Left hindlimb (tissue), 1 donor: Measurements from ENCODE around the gene KIF4B.
"Not testable (repeated sequence)": the region's sequence is repeated elsewhere in the genome, so short reads cannot be mapped to it uniquely, and the experiment has no call there.

Experiments used
- DNase-seq: peaks from one replicate; pipeline ENCODE4 v3.0.0-alpha.2; 2018

KIF4B gene

GRCh38 chr5:155015239-155015638, 1.7 kb downstream of the KIF4B start:
- no peak for DNase-seq

DNA sequence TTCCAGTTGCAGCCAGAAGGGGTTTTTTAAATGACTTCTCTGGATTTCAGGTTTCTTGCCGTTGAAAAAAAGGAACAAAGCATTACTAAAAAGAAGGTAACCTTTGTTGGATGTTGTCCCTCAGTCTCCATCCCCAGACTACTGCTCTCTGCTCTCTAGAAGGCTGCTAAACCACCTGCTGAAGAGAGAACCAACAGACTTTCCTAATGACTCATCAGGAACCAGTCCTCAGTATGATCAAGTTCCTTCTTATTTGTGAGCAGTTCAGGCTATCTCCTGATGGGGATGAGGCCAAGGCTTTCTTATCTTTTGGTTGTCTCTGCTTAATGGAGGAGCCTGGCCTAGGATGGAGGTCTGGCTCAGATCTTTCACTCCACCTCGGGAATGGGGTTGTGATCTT, 4.1 kb downstream of the KIF4B start:
- no peak for DNase-seq

DNA sequence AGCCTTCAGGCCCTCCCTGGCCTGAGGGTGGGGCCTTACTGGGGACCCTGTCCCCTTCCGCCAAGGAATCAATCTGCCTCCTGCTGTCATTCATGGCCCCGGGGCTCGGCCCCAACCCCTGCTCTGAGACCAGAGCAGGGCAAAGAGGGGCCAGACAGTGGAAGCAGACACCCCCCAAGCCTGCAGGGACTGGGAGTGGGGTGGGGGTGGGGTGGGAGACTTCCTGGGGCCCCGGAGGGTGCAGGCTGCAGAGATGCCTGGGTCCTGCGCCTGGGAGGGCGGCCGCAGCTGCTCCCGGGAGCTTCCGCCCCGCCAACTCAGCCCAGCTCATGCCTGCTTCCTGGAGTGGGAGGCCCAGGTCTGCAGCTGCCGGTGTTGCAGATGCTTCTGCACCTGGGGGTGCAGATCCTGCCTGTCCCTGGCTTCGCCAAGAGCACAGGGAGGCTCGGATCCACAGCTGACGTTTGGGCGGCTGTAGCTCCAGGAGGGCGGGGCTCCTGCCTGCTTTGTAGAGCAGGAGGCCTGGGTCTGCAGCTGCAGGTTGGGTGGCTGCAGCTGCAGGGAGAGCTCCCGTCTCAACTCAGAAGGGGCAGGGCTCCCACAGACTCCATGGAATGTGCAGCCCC, 6.2 kb downstream of the KIF4B start:
- no peak for DNase-seq

DNA sequence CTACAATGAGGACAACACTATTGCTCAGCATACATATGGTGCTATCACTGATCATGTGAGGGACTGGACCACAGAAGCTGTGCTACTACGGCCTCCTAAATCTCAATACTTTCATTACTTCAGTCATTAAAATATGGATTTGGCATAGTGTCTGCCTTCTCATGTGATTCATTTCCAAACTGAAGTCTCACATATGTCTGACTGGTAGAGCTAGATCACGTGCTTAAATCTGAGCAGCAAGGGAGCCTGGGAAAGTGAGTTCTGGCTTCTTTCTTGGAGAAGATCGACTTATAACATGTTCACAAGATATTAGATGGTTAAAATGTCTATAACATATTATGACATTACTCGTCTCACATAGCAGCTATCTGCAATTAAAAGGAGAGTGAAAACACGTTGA, 8.3 kb downstream of the KIF4B start:
- no peak for DNase-seq

- no peak for DNase-seq
Measured at GRCh38 chr5:155023320-155023719, 9.8 kb downstream of the KIF4B start.

DNA sequence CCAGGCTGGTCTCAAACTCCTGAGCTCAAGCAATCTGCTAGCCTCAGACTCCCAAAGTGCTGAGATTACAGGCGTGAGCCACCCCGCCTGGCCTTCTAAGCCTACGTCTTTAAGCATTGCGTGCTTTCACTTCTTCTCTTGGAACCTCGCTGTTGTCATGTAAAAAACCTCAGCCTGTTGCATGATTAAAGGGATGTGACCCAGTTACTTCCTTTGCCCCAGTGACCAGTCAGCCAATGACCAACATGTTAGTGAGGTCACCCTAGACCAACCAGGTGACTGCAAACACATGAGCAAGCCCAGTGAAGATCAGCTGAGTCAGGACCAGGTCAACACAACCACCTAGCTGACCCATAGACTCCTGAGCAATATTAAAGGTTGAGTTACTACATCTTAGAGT, 10.5 kb downstream of the KIF4B start:
- DNase-seq, result no peak

GRCh38 chr5:155025895-155026294, 12.3 kb downstream of the KIF4B start:
- DNase-seq, result no peak

DNA sequence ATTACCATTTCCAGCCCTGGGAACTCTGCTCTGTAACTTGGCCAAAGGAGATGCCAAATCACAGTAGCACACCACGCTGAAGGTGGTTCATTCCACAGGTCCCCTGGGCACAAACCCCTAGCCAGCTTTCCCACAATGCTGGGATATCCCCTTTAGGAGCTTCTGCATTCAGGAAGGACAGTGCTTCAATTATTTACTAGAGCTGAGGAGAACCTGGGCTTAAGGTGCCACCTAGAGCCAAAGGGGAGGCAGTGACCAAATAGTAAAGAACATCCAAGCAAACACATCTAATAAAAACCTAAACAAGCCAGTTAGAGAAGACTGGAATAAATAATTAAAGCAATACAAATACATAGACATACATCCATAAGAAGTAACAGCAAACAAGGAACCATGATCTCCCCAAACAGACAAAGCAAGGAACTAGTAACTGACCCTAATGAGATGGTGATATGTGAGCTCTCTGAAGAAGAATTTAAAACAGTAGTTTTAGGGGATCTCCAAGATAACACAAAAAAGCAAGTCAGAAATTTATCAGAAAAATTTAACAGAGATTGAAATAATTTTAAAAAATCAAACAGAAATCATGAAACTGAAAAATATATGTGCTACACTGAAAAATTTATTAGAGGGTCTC, 14.6 kb downstream of the KIF4B start:
- DNase-seq, result no peak

DNA sequence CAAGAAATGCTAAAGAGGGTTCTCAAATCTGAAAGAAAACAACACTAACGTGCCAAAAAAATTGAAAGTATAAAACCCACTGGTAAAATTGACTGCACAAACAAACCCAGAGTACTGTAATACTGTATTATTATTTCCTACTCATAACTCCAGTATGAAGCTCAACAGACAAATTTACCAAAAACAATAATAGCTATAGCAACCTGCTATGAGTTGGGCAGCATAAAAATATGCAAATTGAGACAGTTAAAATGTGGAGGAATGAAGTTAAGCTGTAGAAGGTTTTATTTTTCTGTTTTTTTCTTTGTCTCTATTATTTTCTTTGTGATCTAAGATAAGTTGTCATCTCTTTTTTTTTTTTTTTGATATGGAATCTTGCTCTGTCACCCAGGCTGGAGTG, 15.7 kb downstream of the KIF4B start:
- DNase-seq, result no peak

DNA sequence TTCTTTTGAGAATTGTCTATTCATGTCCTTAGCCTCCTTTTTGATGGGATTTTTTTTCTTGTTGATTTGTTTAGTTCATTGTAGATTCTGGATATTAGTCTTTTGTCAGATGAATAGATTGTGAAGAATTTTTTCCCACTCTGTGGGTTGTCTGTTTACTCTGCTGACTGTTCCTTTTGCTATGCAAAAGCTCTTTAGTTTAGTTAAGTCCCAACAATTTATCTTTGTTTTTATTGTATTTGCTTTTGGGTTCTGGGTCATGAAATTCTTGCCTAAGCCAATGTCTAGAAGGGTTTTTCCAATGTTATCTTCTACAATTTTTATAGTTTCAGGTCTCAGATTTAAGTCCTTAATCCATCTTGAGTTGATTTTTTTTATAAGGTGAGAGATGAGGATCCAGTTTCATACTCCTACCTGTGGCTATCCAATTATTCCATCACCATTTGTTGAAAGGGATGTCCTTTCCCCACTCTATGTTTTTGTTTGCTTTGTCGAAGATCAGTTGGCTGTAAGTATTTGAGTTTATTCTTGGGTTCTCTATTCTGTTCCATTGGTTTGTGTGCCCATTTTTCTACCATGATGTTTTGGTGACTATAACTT, 20.7 kb downstream of the KIF4B start:
- DNase-seq, result not testable (repeated sequence)

DNA sequence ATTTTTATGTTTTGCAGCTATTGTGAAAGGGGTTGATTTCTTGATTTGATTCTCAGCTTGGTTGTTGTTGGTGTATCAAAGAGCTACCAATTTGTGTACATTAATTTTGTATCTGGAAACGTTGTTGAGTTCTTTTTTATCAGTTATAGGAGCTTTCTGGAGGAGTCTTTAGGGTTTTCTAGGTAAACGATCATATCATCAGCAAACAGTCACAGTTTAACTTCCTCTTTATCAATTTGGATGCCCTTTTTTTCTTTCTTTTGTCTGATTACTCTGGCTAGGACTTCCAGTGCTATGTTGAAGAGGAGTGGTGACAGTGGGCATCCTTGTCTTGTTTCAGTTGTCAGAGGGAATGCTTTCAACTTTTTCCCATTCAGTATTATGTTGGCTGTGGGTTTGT, 21.5 kb downstream of the KIF4B start:
- DNase-seq, result not testable (repeated sequence)

- no peak for DNase-seq
Measured at GRCh38 chr5:155040984-155041653, 27.6 kb downstream of the KIF4B start.

DNA sequence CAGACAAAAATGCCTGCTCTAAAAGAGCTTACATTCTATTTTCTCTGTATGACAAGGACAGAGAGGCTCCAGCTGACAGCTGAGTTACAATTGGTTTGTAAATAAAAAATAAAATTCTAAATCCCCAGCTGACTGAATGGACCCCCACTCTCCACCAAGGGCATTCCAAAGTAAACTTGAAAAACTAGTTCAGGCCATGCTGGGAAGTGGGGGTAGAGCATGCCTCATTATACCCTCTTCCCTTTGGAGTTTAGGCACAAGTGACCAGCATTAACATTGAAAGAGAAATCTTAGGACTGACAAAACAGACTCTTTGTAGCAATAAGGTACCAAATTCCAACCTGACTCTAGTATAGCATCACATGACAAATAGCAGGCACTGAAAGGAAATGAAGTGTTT, 31.0 kb downstream of the KIF4B start:
- no peak for DNase-seq

DNA sequence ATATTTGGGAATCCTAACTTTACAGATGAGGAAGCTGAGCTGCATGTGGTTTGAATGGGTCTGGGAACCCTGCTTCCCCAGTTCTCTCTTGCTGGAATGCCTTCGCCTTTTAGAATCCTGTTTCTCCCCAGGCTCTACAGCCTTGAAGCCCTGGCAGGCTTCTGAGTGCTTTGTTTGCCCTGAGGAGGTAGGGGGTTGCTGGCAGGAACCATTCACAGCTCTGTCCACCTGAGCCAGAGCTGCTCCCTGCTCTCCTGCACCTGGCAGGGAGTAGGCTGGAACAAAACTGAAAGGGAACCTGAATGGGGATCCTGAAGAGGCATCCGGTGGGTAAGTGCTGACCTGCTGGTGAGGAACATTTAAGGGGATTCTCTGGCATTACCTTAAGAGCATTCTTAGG, 33.0 kb downstream of the KIF4B start:
- no peak for DNase-seq

DNA sequence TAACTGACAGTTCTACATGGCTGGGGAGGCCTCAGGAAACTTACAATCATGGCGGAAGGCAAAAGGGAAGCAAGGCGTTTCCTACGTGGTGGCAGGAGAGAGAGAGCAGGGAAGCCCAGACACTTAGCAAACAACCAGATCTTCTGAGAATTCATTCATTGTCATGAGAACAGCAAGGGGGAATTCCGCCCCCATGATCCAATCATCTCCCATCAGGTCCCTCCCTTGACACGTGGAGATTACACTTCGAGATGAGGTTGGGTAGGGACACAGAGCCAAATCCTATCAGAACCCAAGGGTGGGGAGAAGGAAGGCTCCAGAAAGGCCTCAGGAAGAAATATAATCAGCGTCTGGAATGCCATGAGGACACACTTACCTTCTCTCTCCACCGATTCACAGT, 34.3 kb downstream of the KIF4B start:
- no peak for DNase-seq

- no peak for DNase-seq
Measured at GRCh38 chr5:155049569-155050383, 36.2 kb downstream of the KIF4B start.

DNA sequence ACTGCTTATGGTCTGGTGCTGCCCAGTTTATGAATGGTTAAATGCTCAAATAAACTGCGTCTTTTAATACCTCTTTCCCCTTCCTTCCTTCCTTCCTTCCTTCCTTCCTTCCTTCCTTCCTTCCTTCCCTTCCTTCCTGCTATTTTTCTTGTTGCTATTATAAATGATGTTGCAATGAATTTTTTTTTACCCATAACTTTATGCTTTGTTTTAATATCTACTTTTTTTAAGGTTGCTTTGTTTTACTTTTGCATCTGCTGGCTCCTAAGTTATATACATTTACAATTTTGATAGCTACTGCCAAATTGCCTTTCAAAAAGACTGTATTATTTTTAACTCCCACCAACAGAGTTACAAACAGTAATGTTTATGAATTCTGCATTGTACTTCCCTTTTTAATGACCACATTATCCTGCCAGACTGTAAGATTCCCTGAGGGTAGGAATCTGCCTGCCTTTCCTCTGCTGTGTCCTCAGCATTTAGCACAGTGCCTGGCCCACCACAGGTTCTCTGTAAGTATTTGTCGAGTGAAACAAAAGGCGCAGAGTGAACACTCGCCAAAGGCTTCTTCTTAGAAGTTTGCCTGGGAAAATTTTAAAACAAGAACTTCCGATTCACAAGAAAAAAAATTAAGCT, 36.9 kb downstream of the KIF4B start:
- no peak for DNase-seq

DNA sequence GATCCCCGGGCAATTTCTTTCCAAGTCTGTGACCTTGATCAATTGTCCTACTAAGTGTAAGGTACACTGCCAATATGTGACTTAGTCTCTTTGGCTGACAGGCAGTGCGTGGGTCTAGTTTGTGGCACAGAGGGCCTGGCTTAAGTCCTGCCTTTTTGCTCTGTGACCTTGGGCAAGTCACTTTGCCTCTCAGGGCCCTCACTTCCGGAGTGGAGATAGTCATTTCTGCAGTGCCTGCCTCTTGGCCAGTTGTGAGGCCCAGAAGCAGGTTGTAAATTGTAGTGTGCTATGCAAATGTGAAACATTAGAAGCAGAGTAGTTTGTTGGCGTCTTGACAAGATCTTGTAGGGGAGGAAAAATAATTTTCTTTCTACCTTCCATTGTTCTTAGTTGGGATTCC, 39.0 kb downstream of the KIF4B start:
- DNase-seq, result no peak

DNA sequence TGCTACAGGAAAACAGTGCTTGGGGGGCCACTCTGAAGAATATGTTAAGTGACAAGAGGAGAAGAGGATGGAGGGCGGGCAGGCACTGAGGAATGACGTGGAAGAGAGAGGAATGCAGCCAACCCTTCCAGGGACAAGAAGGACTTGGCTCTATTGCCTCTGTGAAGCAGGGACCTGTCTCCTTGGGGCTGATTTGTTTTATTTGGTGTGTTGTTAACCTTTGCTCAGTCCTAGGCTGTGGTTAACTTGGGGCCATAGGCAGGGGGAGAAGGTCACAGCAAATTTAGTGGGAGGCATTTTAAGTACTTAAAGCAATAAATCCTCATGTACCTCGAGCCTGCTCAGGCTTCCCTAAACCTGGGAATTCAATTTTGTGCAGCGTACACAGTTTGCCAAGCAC, 39.9 kb downstream of the KIF4B start:
- DNase-seq, result no peak

DNA sequence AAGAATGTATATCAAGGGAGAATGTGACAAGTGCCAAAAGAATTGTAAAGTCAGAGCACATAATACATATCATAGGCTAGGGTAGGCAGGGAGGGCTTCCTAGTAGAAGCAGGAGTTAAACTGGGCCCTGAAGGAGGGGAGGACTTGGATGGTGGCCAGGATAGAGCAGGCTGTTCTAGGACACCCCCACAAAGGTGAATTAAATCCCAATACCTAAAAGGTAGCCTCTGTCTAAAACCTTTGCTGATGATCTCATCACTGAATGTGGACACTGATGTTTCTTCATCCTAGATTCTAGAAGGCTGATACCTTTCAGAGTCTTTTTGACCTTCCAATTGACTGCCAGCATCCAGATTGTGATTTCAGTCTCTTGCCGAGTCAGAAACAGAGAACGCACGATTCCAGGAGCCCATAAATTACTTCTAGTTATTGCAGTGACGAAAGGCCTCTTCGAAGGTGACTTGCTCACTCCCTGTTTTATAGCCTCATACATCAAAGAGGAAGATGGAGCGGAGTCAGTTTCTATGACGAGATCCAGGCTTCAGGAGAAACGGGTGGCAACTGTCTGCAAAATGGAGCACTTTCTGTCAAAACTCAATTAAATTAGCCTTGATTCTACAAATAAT, 43.2 kb downstream of the KIF4B start:
- DNase-seq, result no peak

GRCh38 chr5:155057626-155058025, 44.1 kb downstream of the KIF4B start:
- no peak for DNase-seq

DNA sequence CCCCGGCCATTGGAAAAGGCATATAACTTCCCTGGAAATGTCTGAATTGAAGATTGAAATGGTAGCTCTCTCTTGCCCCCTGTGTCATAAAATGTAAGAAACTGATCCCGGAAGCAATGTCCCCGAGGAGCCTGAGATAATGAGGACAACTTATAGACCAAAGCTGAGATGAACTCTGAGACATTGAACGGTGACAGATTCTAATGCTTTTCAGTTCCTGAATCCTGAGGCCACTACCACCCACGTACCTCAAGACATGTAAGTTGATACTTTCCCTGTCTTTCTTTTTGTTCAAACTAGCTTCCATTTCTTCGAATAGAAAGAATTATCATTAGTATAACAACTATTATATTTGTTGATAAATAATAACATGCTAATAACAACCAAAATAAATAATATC, 51.0 kb downstream of the KIF4B start:
- no peak for DNase-seq
